ENCODE results near the gene AKAP8L.

Gene AKAP8L

GRCh38 chr19:15432629-15433518, 14.1 kb upstream of the AKAP8L start:
- DNase-seq (ENCODE audit: low read depth in 2 of 2), result peak; percentile 81 to 86

GRCh38 chr19:15432018-15432494, 13.3 kb upstream of the AKAP8L start:
- no peak for DNase-seq (ENCODE audit: low read depth in 2 of 2)

DNA sequence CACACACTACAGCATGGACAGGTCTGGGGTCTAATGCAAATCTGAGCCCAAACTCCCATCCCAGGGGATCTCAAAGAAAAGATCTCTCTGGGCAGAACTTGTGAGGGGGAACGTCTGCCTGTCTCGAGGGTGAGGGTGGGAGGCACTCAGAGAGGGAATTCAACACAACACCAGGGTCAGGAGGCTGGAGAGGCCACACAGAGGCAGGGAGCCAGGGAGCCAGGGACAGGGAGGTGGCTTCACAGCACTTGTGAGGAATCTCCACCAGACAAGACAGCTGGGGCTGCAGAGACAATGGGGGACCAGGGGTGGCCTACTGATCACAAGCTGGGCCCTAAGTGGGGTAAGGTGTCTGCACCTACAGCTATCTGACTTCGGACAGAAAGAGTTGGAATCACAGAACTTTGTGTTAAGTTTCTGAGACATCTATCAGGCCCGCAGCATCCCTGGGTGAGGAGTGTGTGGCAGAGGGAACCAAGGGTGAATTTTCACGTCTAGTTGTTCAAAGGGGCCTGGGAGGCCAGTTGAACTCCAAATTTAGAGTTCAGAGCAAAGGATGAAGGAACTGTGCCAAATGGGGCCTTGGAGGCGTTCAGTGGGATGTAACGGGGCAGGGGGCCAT, 12.7 kb upstream of the AKAP8L start:
- no peak for DNase-seq (ENCODE audit: low read depth in 2 of 2)

- no peak for DNase-seq (ENCODE audit: low read depth in 2 of 2)
Measured at GRCh38 chr19:15430526-15431120, 11.8 kb upstream of the AKAP8L start.

GRCh38 chr19:15429825-15430467, 11.2 kb upstream of the AKAP8L start:
- no peak for DNase-seq (ENCODE audit: low read depth in 2 of 2)

- no peak for DNase-seq (ENCODE audit: low read depth in 2 of 2)
Measured at GRCh38 chr19:15428956-15429824, 10.4 kb upstream of the AKAP8L start.

DNA sequence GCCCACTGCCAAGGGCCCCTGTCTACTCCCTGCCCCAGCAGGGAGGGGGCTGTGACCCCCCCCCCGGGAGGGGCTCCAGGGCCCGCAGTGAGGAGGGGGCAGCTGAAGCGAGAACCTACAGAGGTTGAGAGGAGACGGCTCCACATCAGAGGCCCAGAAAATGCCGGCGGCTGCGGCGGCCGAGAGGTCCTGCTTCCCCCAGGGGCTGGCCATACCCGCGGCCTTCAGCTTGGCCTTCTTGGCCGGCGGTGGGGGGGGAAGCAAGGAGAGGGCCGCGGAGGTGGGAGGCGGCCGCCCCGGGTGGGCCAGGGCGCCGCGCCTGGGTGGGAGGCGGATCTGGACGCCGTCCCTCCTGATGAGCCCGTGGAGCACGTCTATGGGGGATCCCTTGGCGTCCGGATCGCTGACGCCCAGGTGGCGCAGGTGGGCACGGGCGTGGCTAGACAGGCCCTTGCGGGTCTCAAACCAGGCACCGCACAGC, 9.2 kb upstream of the AKAP8L start:
- no peak for DNase-seq (ENCODE audit: low read depth in 2 of 2)

GRCh38 chr19:15427350-15427700, 8.5 kb upstream of the AKAP8L start:
- no peak for DNase-seq (ENCODE audit: low read depth in 2 of 2)

GRCh38 chr19:15426485-15427349, 7.9 kb upstream of the AKAP8L start:
- DNase-seq (ENCODE audit: low read depth in 2 of 2), result no peak

GRCh38 chr19:15425321-15425950, 6.6 kb upstream of the AKAP8L start:
- DNase-seq (ENCODE audit: low read depth in 2 of 2), result no peak

- DNase-seq (ENCODE audit: low read depth in 2 of 2), result no peak
Measured at GRCh38 chr19:15424692-15425272, 6.0 kb upstream of the AKAP8L start.

GRCh38 chr19:15424121-15424520, 5.3 kb upstream of the AKAP8L start:
- DNase-seq (ENCODE audit: low read depth in 2 of 2), result no peak

GRCh38 chr19:15423130-15423529, 4.3 kb upstream of the AKAP8L start:
- DNase-seq (ENCODE audit: low read depth in 2 of 2), result no peak

- no peak for DNase-seq (ENCODE audit: low read depth in 2 of 2)
Measured at GRCh38 chr19:15422296-15423075, 3.7 kb upstream of the AKAP8L start.

GRCh38 chr19:15421721-15422260, 3.0 kb upstream of the AKAP8L start:
- no peak for DNase-seq (ENCODE audit: low read depth in 2 of 2)

GRCh38 chr19:15421136-15421695, 2.4 kb upstream of the AKAP8L start:
- no peak for DNase-seq (ENCODE audit: low read depth in 2 of 2)

GRCh38 chr19:15419413-15420025, 731 bp upstream of the AKAP8L start:
- DNase-seq (ENCODE audit: low read depth in 2 of 2), result no peak

- DNase-seq (ENCODE audit: low read depth in 2 of 2), result no peak
Measured at GRCh38 chr19:15418231-15418578, 583 bp downstream of the AKAP8L start.
